Thoracic aorta (tissue), 2 donors: ENCODE measurements around the gene PAX2. TPM values are rescaled to one million over a fixed set of nuclear protein-coding genes. Genes with fewer than 3 reads are reported as not detected.

Experiments
- ATAC-seq: fragments of 150-250 bp; one replicate; pipeline ENCODE4 v1.8.0; 2017; ENCODE audit warnings: low read depth; ENCODE audit not compliant: insufficient number of reproducible peaks, low FRiP score
- DNase-seq: peaks from one replicate; pipeline ENCODE4 v3.0.0-alpha.2; 2020; ENCODE audit warnings: low spot score
- H3K27ac ChIP-seq, 2 donors: fragments of 200-600 bp; sonication (generic); 1 replicate in 1 of 2; 2 replicates in 1 of 2; pipeline ENCODE4 v1.5.1; 2016; ENCODE audit warnings: mild to moderate bottlenecking in 2 of 2, moderate library complexity in 2 of 2
- H3K27me3 ChIP-seq: fragments of 200-600 bp; sonication (generic); replicated peaks from 2 replicates; pipeline ENCODE4 v1.6.0; 2016; ENCODE audit warnings: mild to moderate bottlenecking; ENCODE audit not compliant: insufficient read depth
- H3K36me3 ChIP-seq: fragments of 200-600 bp; sonication (generic); one replicate; pipeline ENCODE4 v1.5.1; 2016
- H3K4me1 ChIP-seq, 2 donors: fragments of 200-600 bp; sonication (generic); 1 replicate in 1 of 2; 2 replicates in 1 of 2; pipeline versions ENCODE4 v1.5.1 to v1.6.0; 2016; ENCODE audit warnings: low read depth in 2 of 2, mild to moderate bottlenecking in 1 of 2; ENCODE audit not compliant: control insufficient read depth in 1 of 2
- H3K4me3 ChIP-seq: fragments of 200-600 bp; sonication (generic); 2 replicates; pipeline ENCODE4 v1.5.1; 2016; ENCODE audit warnings: mild to moderate bottlenecking
- H3K9me3 ChIP-seq: fragments of 200-600 bp; sonication (generic); 2 replicates; pipeline ENCODE4 v1.5.1; 2016
- CTCF ChIP-seq: fragments of 200-600 bp; sonication (generic); IDR thresholded peaks from one replicate; pipeline ENCODE4 v1.5.1; 2019; ENCODE audit warnings: antibody characterized with exemption
- total RNA-seq, 2 donors: library from RNA; depleted of rRNA; stranded (reverse); fragments of >200 nt; gene quantifications; one replicate each; pipeline versions ENCODE4 v1.1.0 to v1.2.3, GENCODE V29; 2016

The PAX2 gene
- total RNA-seq, 2 donors from 2014 or later, result not detected

GRCh38 chr10:100781145-100781665 is 35.8 kb downstream of the PAX2 start:
- Histone ChIP-seq H3K27ac (no peak overlapping the region), H3K9me3 (no peaks in the 10 kb centered on the region), H3K4me3 (no peak overlapping the region), H3K27me3 (no peaks in the 10 kb centered on the region), H3K4me1 (no peaks in the 10 kb centered on the region), H3K36me3 (no peaks in the 10 kb centered on the region)
- ATAC-seq (no peak), DNase-seq (no peak)
- no peak for TF ChIP-seq CTCF

GRCh38 chr10:100782461-100783244 is 37.3 kb downstream of the PAX2 start:
- no peak overlapping the region for H3K4me3 ChIP-seq
- no peak for DNase-seq
- no peaks in the 10 kb centered on the region for H3K4me1 ChIP-seq
- no peak for TF ChIP-seq CTCF
- H3K36me3 ChIP-seq, result no peaks in the 10 kb centered on the region
- ATAC-seq, result no peak
- H3K27ac ChIP-seq, result no peak overlapping the region
- H3K27me3 ChIP-seq, result no peaks in the 10 kb centered on the region
- no peaks in the 10 kb centered on the region for H3K9me3 ChIP-seq

- no peak for DNase-seq
- Histone ChIP-seq H3K27me3 (no peaks in the 10 kb centered on the region), H3K9me3 (no peaks in the 10 kb centered on the region), H3K27ac (no peak overlapping the region), H3K36me3 (no peaks in the 10 kb centered on the region), H3K4me1 (no peaks in the 10 kb centered on the region), H3K4me3 (no peak overlapping the region)
- TF ChIP-seq CTCF, result no peak
- ATAC-seq, result no peak
Observed at GRCh38 chr10:100784126-100784525, 38.7 kb downstream of the PAX2 start.

- H3K27me3 ChIP-seq, result no peaks in the 10 kb centered on the region
Observed at GRCh38 chr10:100786591-100786990, 41.2 kb downstream of the PAX2 start.

More at GRCh38 chr10:100786591-100786990, 41.2 kb downstream of the PAX2 start:
- DNase-seq, result no peak
- H3K9me3 ChIP-seq, result no peaks in the 10 kb centered on the region
- TF ChIP-seq CTCF, result no peak
- no peaks in the 10 kb centered on the region for H3K36me3 ChIP-seq
- H3K27ac ChIP-seq, result no peak overlapping the region
- H3K4me3 ChIP-seq, result no peak overlapping the region
- no peak for ATAC-seq
- H3K4me1 ChIP-seq, result no peaks in the 10 kb centered on the region
